ENCODE results near the gene CCN5.
"Not testable (repeated sequence)": the region's sequence is repeated elsewhere in the genome, so short reads cannot be mapped to it uniquely, and the experiment has no call there.

CCN5 gene

DNA sequence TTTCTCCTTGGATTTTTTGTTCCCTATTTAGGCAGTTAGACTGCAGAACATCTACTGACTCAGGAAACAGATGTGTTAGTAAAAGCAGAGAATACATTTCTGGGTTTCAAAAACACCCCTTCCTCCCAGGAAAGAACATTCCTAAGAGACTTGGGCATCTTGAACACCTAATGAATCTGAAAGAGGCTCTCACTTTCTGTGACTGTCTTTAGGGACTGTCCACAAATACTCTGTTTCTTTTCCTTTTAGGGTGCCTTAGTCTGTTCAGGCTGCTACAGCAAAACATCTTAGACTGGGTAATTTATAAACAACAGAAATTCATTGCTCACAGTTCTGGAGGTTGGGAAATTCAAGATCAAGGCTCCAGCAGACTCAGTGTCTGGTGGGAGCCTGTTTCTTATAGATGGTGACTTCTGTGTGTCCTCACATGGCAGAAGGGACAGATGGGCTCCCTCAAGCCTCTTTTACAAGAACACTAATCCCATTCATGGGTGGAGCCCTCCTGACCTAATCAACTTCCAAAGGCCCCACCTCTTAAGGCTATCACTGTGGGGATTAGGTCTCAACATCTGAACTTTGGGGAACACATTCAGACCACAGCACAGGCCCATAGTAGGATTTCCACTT lies 19.4 kb upstream of the CCN5 start:
- DNase-seq, result no peak

DNA sequence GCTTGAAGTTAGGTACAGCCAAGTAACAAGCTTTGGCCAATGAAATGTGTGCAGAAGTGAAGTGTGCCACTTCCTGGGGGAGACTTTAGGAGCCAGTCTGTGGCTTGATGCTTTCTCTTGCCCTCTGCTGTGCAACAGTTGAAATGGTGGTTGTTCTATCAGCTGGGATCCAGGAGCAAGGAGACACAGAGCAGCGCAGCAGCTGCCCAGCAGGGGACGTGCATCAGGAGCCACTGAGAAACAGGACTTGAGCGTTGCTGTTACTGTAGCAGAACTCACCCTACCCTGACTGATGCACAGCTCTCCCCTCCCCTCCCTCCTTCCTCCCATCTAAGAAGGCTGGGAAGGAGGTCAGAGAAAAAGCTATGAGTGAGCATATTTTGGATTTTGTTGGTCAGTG lies 18.9 kb upstream of the CCN5 start:
- DNase-seq, result no peak

DNA sequence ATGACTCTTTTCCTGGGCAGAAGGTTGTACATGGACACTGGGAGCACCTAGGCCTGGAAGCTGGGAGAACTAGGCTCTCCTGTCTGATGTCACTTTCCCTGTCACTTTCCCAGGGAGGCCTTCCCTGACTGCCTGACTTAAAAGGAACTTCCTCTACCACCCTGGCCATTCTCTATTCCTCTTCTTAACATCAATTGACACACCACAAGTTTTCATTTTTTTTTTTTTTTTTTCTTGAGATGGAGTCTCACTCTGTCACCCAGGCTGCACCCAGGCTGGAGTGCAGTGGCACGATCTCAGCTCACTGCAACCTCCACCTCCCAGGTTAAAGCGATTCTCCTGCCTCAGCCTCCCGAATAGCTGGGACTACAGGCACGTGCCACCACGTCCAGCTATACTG lies 18.1 kb upstream of the CCN5 start:
- DNase-seq, result not testable (repeated sequence)

DNA sequence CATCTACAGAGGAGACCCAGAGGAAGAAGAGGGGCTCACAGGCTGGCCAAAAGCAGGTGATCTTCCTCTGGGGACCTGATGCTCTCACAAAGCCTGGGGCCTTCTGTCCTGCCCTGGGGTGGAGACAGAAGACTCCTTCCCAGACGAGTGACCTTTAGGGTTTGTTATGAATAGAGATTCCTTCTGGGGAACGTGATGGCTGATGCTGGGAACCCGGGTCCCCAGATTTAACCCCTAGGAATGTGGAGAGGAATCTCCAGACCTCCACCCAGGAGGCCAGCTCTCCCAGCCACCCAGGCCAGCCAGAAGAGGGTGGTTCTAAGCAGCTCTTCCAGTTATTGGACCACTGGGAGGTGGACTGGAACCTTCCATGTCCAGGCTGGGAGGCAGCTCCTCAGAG lies 16.8 kb upstream of the CCN5 start:
- no peak for DNase-seq

DNA sequence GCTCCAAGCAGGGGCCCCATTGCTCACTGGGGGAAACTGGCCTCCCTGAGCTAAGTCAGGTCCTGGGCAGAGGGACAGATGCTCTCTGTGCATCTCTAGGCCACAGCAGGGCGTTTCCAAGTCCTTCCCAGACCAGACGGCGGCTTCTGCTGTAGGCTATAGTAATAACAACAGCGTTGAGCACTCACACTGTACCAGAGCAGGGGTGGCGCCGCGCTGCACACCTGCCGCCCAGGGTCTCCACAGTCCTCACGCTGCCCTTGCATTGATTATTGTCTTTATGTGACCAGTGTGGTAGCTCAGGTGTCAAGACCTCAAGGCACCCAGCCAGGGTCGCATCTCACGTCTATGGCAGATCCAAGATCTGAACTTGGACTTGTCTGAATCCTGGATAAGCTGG lies 14.9 kb upstream of the CCN5 start:
- DNase-seq, result no peak

DNA sequence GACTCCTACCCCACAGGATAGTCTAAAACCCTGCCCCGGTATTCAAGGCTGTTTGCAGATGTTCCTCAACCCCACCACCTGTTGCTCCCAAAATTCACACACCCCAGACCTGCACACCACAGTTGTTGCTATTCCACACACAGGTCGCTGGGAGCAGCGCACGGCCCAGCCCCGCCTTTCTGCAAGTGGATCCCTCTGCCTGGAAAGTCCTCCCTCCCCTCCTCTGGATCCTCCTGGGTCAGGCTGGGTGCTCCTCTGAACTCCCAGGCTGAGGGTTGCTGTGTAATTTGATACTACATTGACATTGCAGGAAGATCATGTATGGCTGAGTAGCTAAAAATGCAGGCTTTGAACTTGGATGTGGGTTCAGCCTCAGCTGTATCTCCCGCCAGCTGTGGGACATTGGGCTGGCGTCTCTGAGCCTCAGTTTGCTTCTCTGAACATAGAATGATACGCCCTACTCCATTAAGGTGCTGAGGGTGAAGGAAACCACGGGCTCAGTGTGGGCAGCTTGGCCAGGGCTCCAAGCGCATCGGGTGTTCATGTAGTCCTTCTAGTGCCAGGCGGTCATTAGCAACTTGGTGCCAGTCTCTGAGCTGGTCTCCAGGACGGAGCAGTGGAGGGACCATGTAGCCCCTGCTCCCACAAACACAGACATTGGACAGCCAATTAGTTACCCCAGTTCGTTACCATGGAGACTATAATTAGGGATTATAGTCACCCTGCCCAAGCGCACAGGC lies 13.9 kb upstream of the CCN5 start:
- DNase-seq, result no peak

DNA sequence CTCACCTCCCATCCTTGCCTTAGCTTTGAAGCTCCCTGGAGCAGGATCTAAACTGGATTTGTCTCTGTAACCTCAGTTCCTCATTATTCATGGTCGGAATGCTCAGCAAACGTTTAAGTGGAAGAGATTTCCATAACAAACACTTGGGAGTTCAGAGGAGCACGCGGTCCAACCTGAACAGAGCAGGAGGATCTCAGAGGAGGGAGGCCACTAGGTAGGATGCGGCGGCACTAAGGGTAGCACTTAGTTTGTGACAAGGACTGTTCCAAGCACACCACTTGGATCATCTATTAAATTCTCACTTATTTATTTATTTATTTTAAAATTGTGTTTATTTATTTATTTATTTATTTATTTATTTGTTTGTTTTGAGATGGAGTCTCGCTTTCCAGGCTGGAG lies 13.3 kb upstream of the CCN5 start:
- DNase-seq, result no peak

DNA sequence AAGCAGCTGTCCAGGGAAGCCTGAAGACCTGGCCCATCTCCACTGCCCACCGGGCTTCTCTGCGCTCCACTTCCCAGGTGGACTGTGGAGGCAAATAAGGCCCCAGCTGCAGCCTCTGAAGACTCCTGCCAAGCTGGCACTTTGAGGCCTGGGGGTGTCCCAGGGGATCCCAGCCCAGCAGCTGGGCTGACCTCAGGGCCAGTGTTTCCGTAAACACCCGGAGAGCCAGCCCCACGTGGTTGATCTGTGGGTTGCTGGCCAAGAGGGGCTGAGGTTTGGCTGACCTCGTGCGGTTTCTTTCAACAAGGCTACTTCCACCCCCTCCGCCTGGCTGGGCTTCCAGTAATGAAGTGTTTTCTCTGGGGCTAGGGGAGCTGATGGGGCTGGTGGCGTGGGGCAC lies 12.4 kb upstream of the CCN5 start:
- DNase-seq, result no peak

DNA sequence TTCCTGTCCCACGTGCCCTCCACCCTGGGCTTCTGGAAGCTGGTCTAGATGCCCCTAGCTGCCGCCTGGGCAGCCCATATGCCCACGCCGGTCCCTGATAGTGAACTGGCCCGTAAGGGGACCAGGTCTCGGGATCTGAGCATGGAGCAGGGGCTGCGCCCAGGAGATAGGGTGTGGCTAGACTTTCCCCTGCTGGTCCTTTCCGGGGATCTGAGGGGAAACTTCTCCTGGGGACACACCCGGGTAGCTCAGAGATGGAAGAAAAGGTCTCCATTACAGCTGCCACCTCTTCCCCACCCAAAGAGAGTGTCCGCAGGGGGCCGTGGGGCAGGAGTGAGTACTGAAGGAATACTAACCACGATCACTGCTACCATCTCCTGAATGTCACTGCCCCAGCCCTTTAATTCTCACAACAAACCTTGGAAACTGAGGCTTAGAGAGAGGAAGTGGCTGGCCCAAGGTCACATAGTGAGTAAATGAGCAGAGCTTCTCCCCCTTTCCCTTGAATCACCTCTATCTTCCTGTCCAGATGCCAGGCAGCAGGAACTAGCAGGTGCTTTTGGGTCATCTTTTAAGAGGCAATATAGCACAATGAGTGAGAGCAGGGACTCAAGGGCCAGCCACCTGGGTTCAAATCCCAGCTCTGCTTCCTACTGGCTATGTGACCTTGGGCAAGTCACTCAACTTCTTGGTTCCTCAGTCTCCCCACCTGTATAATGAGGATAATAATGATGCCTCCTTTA lies 11.8 kb upstream of the CCN5 start:
- no peak for DNase-seq

DNA sequence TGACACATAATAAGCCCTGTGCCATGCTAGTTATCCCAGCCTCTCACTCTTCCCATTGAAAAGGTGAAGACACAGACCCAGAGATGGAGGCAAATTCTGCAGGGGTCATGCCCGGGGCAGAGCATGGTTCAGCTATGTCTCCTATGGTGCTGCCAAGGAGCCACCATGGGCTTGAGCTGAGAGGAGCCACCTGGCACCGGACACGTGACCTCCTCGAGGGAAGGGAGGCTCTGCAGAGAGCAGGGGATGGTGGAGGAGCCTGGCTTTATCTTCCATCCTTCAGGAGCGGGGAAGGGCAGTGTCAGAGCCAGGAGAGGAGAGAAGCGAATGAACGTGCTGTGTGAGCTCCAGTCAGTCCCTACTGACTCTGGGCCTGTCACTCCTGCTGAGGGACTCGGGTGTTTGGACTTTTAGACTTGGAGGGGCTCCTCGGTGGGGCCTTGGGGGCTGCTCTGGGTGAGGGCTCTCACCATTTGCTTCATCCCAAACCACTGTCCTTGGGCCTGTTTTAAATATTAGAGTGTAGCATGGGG lies 11.1 kb upstream of the CCN5 start:
- no peak for DNase-seq

DNA sequence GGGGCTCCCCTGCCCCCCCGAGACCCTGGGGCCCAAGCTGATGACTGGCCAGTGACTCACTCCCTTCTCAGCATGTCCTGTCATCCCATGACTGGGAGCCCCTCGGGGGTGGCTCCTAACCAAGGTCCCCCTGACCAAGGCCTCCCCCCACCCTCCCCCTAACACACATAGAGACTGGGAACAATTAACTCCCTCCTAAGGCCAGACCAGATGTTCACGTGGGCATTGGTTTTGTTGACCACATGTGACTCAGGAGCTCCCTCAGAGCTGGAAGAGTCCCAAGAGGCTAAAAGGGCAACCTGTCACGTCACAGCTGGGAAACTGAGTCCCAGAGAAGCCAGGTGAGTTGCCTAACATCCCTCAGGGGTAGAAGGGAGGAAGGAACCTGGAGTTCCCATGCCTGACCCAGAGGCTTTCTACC lies 10.6 kb upstream of the CCN5 start:
- DNase-seq, result no peak

DNA sequence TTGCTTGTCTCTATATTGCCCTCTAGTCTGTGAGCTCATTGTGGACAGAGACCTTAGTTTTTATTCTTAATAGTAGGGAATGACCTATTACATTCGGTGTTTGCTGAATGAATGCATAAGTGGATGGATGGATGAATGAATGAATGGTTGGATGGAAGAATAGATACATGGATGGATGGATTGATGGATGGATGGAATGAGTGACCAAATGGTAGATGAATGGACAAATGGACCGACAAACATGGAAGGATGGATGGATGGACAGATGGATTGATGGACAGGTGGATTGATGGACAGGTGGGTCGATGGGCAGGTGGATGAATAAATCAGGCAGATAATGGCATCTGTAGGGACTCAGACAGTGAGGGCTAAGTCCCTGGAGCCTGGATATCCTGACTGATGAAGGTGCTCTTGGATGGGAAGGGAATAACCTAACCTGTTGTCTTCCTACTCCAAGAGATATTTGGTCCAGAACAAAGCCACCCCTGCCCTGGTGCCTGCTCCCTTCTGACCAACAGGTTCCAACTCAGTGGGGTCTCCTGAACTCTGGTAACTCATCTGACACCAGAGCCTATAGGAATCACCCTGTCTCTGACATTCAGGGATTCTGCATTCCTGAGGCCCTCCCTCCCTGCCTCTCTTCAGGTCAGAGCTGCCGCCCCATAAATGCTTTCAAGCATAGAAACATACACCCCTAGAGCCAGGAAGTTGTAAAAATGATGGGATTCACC lies 9.6 kb upstream of the CCN5 start:
- DNase-seq, result no peak

DNA sequence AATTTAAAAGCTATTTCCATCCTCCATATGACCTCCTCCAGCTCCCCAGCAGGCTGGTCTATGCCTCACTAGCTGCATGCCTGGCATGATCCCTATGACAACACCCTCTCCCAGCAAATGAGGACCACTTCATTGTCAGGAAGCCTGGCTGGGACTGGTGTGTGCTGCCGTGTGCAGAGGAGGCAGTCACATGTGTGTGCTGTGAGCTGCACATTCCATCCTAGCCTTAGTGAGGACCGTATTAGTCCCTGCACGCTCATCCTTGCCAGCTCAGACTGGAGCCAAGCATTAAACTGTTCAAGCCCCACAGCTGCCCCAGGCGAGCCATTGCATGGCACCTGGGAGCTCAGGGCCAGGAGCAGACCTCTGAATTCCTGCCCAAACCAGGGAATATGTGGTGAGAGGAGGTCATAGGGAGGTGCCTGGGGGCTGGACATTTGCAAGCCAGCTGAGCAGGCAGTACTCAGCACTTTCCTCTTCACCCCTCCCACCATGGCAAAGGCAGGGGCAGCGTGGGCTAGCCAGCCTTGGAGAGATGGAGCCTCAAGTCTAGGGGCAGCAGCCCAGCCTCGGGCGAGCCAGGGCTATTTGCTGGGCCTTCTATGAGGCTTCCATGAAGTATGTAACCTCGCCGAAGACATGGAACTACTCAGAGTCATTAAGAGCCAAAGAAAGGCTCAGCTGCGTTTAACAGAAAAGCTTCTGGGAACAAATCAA lies 8.7 kb upstream of the CCN5 start:
- DNase-seq, result no peak

DNA sequence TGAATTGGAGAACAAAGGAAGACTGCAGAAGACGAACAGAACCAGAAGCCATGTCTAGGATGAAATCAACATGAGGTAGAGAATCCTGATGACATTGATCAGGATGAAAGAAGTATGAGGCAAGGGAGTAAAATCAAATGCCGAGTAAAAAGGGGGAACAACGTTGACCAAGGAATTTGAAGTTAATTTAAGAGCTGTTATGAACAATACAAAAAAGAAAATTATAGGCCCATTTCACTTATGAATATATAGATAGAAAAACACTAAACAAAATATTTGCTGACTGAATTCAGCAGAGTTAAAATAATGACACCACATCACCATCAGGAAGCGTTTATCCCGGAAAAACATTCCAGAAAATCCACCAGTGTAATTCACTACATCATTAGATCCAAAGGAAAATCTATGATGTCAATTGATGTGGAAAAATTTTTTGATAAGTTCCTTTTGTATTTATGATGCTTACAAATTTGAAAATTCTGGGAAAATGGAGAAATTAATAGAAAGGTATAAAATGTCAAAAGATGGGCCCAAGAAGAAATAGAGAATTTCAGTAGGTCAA lies 8.1 kb upstream of the CCN5 start:
- DNase-seq, result no peak

DNA sequence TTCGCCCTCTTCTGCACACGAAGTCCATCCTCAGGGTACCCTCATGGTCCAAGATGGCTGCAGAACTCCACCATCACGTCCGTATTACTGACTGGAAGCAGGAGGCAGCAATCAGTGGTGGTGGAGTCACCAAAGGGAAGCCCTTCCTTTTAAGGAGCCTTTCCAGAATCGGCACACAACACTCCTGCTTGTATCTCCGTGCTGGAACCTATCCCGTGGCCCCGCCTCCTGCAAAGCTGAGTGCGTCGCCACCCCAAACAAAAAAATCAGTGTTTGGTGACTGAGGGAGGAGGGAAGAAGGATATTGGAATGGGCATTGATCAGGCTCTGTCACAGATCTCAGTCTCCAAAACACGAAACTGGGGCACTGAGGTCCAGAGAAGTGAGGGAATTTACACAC lies 5.8 kb upstream of the CCN5 start:
- no peak for DNase-seq

DNA sequence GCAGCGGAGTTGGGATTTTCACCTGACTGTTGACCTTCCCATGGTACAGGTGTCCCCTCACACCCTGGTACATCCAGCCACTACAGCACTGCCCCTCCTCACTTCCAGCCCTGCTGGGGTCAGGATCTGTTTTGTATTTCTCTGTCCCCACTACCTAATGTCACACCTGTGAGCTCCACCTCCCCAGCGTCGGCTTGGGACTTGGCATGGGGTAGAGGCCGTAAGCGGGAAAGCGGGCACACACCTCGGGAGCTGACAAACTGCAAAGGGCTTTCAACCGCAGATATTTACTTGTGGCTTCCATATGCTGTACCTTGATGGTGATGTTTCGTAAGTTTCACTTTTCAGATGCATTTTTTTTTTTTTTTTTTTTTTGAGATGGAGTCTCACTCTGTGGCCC lies 5.4 kb upstream of the CCN5 start:
- DNase-seq, result no peak

DNA sequence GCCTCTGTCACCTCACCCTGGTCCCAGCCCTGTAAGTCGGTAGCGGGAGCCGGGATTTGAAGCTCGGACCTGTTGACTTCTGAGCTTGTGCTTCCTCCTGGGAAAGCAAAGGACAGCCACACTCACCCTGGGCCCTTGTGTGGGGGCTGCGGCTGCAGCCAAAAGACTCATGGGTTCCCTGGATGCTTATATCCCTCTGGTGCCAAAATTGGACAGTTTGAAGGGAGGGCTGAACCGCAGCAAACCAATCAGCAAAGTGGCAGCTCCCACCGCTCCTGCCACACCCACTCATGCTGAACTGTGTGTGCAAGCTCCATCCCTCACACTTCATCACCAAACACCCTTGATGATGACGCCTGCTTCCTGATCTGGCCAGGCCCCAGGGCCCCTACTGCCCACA lies 3.9 kb upstream of the CCN5 start:
- DNase-seq, result no peak

DNA sequence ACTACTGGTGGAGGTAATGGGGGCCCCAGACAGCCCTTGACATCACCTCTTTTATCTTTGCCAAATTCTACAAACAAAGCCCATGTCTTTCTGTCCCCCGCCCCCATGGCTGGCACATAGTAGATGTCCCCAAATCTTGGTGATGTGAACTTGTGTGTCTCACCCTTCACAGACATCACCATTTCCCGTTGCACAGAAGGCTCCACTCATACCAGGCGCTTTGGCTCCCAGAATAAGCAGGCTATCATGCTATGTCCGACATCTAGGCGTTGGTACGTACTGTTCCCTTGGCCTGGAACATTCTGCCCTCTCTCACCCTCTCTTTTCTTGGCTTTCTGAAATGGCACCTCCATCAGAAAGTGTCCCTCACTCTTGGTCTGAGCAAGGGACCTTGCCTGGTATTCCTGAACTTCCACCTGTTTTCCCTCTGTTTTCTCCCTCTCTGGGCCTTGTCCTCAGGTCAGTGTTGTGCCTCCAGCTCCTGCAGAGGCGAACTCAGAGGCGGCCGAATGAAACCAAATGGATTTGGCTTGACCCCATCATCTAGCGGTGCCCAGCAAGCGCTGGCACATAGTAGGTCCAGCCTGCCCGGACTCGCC lies 968 bp upstream of the CCN5 start:
- DNase-seq, result no peak

DNA sequence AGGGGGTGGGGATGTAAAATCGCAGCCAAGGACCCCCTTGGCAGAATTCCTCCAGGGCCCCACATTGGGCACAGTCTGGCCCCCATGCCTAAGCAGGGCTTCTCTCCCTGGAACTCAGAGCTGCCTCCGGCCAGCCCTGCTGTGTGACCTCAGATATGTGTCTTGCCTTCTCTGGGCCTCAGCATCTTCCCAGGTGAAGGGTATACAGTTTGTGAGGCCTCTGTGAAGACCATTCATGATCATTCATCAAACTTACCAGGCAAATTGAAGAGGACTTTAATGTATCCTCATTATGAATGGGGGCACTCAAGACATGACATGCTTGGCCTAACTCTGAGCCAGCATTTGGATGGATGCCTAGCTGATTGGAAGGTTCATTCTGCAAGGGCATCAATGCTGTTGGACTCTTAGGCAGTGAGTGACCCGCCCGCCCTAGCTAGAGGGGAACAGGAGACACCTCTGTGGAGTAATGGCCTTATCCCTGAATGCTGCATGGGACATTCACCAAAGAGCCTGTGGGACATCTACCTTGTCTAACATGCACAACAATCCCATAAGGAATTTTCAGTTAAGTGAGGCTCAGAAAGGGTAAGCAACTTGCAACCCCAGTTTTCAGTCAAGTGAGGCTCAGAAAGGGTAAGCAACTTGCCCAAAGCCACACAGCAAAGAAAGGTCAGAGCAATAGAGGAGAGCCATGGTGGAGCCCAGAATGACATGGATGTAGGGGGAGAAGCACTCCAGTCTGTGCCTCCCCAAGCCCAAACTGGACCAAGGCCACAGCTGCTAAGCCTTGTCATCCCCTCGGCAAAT lies 535 bp downstream of the CCN5 start:
- DNase-seq, result no peak

DNA sequence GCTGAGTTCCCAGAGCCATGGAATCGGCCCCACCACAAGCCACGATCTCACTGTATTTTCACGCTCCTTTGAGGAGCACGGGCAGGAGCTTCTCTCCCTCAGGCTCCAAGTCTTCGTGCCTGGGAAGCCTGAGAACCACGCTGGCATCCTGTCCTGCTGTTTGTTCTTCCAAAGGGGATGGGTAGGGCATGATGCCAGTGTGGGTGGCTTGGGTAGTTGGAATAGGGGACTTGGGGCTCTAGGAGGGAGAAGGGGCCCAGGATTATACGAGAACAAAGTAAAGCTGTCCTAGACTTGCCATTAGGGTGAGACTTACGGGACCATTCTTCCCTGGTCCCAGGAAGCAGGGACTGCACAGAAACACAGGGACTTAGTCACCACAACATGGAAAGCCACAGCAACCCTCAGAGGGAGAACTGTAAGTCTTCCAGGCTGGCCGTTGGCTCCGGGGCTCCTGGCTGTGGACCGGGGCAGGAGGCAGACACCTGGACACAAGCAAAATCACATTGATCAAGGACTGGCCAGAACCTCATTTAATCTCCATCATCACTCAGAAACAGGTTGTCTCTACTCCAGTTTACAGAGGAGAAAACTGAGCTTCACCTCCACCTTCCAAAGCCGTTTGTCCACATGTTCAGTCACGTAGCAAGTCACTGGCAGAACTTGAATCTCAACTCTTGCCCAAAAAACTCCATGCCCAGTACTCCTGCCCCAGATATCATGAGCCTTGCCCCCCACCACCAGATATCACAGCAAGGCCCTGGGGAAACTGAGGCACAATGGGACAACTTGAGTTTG lies 1.3 kb downstream of the CCN5 start:
- DNase-seq, result no peak

All from CD4-positive, alpha-beta T cell treated with Interleukin-21 for 1 hour (primary cell).